HK-2 (cell line): Measurements from ENCODE around the gene PAEP.
"Not testable (repeated sequence)": the region's sequence is repeated elsewhere in the genome, so short reads cannot be mapped to it uniquely, and the experiment has no call there.

Source experiments
- DNase-seq: peaks from one replicate; pipeline ENCODE4 v3.0.0-alpha.2; 2018; ENCODE audit not compliant: unreplicated experiment

Gene PAEP

DNA sequence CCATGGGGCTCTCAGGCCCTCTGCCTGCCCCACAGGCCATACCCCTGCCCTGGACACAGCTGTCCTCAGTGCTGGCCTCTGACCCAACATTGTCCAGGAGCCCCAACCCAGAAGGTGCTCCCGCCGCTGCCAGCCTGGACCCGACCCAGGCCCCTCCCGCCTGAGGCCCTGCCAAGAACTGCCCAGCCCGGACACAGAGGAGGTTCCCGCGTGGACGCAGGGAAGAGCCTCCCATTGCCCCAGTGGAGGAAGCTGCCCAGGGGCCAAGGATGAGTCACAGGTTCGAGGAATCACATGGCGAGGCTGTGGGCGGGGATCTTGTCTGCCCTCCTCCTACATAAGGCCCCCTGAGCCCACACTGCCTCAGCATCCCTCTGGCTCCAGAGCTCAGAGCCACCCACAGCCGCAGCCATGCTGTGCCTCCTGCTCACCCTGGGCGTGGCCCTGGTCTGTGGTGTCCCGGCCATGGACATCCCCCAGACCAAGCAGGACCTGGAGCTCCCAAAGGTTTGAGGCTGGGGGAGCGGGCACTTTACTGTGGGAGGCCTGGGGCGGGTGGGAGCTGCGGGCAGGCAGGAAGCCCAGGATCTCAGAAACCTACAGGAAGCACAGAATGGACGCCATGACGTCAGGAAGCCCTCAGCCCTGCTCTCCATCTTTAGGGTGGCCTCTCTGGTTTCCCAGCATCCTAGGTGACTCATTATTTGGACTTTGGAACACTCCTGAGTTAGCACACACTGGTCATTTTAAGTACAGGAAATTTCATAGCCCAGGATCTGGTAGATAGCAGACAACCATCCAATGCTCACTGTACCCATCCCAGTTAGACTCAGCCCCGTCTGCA is at the start of gene PAEP:
Gene PAEP (plus strand): TSS at position 366 of the 844 bp plus-strand sequence.
- DNase-seq: no peak

DNA sequence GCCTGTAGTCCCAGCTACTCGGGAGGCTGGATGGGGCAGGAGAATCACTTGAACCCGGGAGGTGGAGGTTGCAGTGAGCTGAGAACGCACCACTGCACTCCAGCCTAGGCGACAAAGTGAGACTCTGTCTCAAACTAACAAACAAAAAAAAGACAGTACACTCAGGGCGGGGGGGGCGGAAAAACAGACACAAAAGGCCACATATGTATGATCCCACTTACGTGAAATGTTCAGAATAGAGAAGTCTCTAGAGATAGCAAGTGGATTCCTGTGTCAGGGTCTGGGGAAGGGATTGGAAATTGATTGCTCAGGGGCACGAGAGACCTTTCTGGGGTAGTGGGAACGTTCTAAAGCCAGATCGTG is 49.3 kb upstream of the PAEP start:
- no peak for DNase-seq

DNA sequence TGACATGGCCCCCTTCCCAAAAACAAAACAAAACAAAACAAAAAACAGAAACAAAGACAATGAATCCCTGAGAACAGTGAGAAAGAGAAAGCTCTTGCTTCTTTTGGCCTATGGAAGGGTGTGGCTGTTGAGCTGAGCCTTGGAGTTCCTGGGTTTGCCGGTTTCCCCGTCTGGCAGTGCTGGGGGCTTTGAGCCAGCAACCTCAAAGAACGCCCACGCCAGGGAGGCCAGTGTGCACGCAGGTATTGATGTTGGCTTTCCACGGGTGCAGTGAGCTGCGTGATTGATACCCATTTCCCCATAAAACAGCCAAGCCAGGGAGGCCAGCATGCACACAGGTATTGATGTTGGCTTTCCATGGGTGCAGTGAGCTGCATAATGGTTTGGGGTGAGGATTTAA is 48.7 kb upstream of the PAEP start:
- DNase-seq: no peak

DNA sequence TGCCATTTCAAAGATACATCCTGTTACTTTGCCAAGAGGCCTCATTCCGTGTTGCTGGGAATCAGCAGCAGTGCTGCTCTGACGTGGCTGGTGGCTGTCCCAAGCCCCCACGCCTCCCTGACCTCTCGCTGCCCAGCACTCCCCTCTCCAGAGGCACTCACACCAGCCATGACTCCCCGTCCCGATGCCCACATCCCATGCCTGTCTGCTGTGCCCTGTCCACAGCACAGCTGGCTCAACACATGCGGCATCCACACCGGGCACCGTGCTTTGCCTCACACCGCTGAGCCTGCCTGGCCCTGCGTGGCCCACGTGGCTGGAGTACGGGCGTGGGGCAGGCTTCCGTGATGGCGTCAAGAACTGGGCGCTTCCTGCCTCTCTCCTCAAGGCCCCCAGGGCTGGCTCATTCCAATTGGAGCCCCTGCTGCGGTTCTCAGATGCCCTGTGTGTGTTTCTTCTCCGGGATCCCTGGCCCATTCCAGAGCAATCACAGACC is 48.2 kb upstream of the PAEP start:
- no peak for DNase-seq

DNA sequence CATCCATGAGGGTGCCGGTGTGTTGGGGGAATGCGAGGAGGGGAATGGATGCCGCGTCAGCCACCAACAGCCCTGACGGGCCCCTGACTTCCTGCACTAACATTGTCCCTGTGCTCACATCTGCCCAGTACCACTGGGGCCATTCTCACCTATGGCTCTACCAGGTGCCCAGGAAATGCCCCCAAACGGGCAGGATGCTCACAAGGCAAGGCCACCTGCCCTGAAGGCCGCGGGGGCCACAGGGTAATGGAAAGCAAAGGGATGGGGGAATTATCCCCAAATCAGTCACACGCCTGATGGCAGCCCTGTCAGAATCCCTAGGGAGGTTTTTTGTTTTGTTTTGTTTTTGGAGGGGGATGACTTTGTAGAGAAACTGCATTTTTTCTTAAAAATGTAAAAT is 47.6 kb upstream of the PAEP start:
- not testable (repeated sequence) for DNase-seq

DNA sequence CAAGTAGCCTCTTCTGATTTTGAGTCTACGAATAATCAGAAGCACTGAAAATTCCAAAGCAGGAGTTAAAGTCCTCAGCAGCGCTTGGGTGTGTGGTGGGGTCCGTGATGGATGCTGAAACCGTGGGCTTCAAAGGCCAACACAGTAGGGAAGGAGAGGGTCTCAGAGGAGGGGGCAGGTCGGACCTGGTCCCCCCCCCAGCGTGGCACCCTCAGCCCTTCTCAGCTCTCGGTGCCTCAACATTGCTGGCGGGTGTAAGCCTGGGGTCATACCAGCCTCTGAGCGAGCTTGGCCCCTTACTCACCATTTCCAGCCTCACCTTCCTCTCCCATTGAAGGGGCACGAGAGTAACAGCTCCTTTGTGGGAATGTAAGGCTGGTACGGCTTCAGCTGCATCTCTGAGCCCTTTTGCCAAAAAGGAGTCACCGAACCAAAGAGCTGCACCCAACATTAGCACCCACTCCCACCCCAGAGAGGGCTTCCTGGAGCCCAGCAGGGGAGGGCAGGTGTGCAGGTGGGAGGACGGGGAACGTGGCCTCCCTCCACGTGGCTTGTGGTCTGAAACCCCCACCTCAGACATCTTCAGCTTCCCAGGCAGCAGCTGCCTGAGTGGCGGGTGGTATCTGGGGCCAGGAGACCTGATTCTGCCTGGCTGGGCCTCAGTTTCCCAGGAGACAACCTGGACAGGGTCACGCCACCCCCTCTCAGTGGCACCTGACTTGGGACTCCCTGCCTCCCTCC is 47.0 kb upstream of the PAEP start:
- DNase-seq: no peak

DNA sequence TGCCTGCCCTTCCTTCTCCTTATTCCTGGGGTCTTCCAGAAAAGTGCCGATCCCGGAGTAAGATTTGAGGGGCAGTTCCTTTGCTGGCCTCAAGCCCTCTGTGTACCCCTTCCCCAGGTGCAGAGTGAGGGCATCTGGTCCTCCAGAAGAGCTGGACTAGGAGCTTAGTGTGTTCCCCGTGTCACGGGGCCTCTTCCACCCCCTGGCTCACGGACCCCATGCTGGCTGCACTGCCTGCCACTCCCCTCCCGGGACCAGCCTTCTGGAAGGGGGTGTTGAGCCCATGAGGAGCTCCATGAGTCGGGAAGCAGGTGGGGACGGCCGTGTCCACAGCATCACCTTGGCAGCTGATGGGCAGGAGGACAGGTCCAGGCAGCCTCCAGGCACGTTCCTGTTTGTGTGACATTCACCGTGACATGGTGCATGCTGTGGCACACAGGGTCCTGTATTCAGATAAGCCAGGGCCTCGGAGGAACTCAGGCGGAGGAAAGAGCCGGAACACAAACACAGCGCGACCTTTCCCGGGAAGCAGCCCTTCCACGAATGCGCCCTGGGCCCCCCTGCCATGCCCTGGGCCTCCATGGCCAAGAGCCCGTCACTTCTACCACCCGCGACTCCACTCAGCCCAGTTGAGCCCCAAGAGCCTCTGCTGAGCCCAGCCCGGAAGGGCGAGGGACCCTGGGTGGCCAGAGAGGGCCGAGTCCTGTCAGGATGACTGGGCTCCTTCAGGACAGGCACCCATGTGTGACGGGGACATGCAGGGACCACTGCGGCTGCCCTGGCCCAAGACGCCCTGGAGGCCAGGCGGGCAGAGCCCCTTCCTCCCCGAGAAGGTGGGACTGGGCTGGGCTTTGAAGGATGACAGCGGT is 46.2 kb upstream of the PAEP start:
- no peak for DNase-seq

DNA sequence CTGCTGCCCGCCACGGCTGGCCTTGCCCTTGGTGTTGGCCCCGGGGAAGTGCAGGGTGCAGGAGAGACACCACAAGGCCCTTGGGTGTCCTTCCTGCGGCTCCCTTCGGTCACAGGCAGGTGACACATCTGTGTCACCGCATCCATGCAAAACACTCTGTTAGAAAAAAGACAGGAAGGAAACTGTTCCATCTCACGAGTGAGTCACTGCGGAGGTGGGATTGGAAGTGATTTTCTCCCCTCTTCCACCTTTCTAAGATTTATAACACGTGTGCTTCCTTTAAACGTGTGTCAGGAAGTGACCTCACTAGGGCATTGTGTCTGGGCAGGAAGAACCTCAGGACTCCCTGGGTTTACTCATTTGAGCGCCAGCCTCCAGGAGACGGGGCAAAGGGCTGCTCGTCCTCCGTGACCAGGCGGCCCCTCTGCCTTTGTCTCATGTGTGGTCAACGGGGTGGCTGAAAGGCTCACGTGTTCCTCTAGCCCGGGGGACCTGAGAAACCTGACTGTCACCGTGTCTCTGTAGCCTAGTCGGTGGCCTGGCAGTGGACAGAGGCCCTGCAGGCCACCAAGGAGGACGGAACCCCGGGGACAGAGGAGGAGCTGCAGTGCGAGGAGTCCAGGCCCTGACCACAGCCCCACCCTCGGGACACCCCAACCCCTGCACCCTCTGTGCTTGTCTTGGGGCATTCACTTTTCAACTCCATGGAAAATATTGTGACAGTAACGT is 45.3 kb upstream of the PAEP start:
- no peak for DNase-seq

DNA sequence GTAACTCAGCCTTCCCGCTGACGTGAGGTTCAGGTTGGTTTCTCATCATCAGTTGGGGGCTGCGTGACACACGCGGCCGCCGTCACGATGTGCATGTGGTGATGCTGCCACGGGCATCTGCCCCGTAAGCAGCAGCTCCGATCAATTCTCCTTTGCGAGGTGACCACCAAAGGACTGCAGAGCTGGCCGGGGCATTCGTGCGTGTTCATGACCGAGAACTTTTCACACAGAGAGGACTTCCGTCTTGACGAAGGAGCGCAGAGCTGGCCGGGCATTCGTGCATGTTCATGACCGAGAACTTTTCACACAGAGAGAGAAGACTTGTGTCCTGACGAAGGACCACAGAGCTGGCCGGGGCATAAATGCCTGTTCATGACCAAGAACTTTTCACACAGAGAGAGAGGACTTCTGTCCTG is 44.1 kb upstream of the PAEP start:
- no peak for DNase-seq

DNA sequence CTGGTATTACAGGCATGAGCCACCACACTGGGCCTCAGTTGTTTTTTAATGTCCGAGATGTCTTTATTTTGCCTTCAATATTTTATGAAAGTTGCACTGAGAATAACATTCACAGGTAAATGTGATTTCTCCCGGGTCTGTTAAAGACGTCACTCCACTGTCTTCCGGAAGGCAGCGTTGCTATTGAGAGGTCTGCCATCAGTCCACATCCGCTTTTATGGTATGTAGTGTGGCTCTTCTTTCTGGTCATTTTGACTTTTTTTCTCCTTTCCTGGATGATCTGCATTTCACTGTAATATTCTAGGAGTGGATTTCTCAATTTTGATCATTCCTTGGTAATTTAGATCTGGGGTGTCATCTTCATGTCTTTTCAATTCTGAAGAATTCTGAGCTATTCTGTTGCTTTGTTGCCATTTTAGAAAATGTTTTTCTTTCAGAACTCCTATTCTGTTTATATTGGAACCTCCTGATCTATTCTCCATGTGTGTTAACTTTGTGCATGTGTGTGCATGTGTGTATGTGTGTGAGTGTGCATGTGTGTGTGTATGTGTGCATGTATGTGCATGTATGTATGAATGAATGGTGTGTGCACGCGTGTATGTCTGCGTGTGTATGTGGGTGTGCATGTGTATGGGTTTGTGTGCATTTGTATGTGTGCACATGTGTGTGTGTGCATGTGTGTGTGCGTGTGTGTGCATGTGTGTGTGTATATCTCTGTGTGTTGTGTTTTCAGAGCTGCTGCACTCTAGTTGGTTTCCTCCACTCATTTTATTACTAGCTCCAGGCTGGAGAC is 42.2 kb upstream of the PAEP start:
- DNase-seq: no peak

DNA sequence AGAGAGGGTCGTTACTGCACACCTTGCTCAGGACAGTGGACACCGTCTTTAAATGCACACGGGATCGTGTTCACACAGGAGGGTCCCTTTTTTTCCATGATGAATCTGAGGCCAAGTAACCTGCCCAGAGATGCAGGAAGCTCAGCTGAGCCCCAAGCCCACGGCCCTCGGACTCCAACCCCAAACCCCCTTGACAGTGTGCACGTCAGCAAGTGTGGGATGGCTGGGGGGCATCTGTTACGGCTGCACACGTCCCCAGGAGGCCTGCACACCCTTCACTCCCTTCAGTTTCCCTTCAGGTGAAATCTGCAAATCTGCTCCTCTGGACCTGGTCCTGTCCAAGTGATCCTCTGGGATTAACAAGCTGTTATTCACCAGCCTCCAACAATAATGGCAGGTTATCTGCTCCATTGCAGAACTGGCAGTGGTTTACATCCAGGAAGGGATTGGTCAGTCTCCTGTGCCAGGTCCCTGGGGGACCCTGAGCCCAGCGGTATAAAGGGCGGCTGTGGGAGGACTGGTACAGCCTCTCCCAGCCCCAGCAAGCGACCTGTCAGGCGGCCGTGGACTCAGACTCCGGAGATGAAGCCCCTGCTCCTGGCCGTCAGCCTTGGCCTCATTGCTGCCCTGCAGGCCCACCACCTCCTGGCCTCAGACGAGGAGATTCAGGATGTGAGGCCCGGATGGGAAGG is 40.5 kb upstream of the PAEP start, which contains the start of gene LCN1:
Gene LCN1 (plus strand): TSS at position 525 of the 692 bp plus-strand sequence. CDS start 58 bp downstream, at position 583.
- DNase-seq: no peak

DNA sequence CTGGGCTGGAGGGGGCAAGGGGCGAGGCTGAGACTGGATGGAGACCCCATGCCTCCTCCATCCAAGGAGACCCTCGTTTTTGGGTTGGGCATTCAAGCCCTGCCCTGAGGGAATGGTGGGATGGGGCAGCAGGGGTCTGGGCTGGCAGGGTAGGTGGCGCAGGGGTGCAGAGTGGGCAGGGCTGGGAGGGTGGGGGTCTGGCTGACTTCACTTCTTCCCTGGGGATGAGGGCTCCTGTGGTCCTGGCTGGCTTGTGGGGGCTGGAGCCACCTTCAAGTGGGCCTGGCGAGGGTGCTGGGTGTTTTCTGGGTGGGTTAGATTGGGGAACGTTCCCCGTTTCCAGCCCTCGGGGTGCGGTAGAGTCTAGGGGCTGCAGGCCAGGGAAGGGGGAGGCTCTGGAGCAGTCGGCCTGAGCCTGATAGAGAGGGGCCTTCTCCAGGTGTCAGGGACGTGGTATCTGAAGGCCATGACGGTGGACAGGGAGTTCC is 39.9 kb upstream of the PAEP start:
- DNase-seq: no peak

DNA sequence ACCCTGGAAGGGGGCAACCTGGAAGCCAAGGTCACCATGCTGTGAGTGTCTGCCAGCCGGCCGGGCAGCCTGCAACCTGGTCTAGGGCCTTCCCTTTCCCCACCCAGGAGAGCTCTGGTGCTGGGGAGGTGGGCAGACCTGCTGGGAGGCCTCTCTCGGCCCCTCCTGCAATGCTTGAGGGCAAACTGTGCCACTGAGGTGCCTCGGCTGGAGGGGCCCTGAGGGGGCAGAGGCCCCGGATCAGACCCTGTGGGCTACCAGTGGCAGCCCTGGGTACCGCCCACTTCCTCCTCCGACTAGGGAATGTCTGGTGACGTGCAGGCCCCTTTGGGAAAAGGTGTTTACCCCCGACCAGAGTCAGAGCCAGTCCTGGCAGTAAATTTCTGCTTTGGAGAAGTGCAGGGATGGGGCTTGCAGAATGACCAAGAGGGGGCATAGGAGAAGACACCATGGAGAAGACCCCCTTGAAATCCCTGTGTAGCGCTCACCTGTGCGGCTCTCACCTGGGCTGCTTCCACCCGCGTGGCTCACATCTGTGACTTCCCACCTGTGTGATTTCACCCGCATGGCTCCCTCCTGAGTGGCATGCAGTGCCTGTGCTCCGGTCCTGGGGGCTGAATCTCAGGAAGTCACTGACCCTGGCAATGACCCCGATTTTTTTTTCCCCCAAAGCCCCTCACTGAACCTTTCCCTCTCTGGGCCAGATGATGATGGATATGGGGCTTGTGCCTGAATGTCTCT is 39.2 kb upstream of the PAEP start:
- DNase-seq: no peak

DNA sequence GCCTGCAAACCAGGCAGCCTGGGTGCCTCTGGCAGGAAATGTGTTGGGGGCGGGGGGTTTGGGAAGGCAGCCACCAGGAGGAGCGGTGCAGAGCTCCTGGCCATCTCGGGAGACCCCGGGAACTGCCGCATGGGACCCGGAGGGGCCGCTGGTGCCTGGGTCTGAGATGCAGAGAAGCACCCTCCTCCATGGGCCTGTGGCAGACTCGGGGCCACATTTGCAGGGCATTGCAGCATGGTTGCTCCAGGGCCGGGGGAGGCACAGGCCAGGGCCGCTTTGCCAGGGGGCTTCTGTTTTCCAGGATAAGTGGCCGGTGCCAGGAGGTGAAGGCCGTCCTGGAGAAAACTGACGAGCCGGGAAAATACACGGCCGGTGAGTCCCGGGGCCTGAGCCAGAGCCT is 38.6 kb upstream of the PAEP start:
- DNase-seq: no peak

DNA sequence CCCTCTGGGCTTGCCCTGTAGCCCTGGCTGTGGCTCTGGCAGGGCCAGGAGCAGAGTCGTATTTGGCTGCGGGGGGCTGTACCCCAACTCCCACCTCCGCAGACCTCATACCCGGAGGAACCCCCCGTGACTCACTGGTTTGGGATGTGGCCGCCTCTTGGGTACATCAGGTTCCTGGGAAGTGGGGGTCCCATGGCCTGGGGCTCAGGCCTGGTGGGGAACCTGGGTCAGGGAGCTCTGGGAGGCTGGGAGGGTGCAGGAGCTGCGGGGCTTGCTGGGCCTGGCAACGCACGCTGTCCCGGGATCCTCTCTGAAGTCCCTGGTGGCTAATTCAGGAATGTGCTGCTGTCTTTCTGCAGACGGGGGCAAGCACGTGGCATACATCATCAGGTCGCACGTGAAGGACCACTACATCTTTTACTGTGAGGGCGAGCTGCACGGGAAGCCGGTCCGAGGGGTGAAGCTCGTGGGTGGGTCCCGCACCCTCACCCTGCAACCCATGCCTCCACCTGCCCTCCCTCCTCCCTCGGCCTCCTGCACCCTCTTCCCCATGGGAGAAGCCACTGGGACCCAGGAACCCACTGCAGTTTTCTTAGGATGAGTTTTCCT is 37.9 kb upstream of the PAEP start:
- DNase-seq: no peak

DNA sequence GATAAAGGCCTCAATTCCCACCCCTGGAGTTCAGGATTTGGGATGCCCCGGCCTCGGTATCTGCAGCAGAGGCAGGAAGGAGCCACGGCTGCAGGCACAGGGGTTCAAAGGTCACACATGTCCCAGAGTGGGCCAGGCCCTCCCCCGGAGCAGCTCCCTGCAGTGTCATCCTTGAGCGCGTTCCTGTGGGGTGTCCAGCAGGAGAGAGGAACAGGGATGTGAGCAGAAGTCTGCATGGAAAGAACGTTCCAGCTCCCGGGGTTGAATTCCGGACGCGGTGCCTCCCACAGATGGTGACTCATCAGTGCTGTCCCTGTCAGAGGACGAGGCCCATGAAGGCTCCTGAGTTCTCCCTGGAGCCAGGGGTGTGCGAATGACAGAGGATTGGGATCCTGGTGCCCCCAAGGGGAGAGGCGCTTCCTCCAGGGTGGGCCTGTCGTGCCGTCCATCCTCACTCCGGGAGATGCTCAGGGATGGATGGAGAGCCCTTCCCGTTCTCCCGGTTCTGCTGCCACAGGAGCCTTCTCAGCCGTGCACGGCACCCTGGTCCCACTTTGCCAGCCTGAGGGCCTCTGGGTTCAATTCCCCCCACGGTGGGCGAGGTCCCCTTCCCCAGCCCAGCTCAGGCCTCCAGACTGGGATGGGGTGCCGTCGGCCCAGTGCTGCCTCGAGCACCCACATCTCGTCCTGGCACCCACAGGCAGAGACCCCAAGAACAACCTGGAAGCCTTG is 37.3 kb upstream of the PAEP start:
- DNase-seq: peak; percentile 42

DNA sequence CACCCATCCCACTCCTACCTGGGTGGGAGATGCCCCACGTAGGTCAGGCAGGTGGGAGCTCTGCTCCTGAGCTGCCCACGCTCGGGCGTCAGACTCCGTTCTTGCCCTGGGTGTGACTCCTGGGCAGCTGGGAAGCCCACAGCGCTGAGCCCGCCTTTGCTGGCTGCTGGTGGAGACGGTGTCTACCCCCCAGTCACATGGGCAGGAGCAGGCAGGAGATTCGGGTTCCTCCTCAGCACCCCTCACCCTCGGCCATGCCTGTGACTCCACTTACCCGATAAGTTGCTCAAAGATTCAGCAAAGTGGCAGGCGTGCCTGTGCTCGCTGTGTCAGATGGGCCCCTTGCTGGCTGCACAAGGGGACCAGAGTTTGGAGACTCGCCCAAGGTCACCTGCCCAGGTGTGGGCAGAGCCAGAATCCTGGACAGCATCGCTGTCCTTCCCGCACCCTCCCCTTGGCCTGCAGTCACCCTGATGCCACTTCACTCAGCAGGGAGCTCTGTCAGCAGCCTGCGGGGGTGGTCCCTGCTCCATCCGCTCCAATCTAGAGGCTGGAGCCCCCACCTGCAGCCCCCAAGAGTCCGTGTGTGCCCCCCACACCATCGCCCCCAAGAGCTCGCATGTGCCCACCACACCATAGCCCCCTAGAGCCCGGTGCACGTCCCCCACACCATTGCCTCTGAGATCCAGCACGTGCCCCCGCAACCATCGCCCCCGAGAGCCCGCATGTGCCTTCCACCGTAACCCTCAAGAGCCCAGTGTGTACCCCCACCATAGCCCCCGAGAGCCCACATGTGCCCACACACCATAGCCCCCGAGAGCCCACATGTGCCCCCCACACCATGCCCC is 36.1 kb upstream of the PAEP start:
- no peak for DNase-seq
